Spleen (tissue), 11 donors: ENCODE data around the gene ZNF462. TPM values are rescaled to one million over a fixed set of nuclear protein-coding genes. Genes with fewer than 3 reads are reported as not detected.

Source experiments
- DNase-seq: peaks from one replicate; pipeline ENCODE4 v3.0.0-alpha.2; 2020
- H3K27ac ChIP-seq, 8 donors: fragments of 200-600 bp; sonication (generic) in 7 of 8; 1 replicate in 4 of 8; 2 replicates in 4 of 8; pipeline versions ENCODE4 v1.5.0 to v1.8.0; 2016 to 2021; ENCODE audit warnings: inconsistent platforms in 4 of 8, mild to moderate bottlenecking in 4 of 8, moderate library complexity in 1 of 8
- H3K27me3 ChIP-seq, 7 donors: fragments of 200-600 bp; sonication (generic) in 6 of 7; replicated peaks in 1 of 7; 1 replicate in 4 of 7; 2 replicates in 3 of 7; pipeline versions ENCODE4 v1.5.0 to v1.8.0; 2016 to 2021; ENCODE audit warnings: inconsistent platforms in 3 of 7, mild to moderate bottlenecking in 1 of 7
- H3K36me3 ChIP-seq, 6 donors: fragments of 200-600 bp; sonication (generic) in 5 of 6; 1 replicate in 4 of 6; 2 replicates in 2 of 6; pipeline versions ENCODE4 v1.5.0 to v1.8.0; 2016 to 2021; ENCODE audit warnings: inconsistent platforms in 2 of 6
- H3K4me1 ChIP-seq, 6 donors: fragments of 200-600 bp; sonication (generic) in 5 of 6; 1 replicate in 3 of 6; 2 replicates in 3 of 6; pipeline versions ENCODE4 v1.5.0 to v1.8.0; 2016 to 2021; ENCODE audit warnings: inconsistent platforms in 3 of 6
- H3K4me3 ChIP-seq, 8 donors: fragments of 200-600 bp; sonication (generic) in 7 of 8; 1 replicate in 4 of 8; 2 replicates in 4 of 8; pipeline versions ENCODE4 v1.5.0 to v1.8.0; 2016 to 2021; ENCODE audit warnings: inconsistent platforms in 4 of 8, mild to moderate bottlenecking in 4 of 8, moderate library complexity in 2 of 8
- H3K9me3 ChIP-seq, 8 donors: fragments of 200-600 bp; sonication (generic) in 7 of 8; 1 replicate in 4 of 8; 2 replicates in 4 of 8; pipeline versions ENCODE4 v1.5.0 to v1.8.0; 2016 to 2021; ENCODE audit warnings: inconsistent platforms in 4 of 8
- CTCF ChIP-seq, 11 experiments: fragments of 200-600 bp in 7 of 11; fragments of 450-650 bp in 4 of 11; sonication (generic) in 4 of 11; IDR thresholded peaks in 8 of 11; conservative IDR thresholded peaks in 3 of 11; 1 replicate in 7 of 11; 2 replicates in 4 of 11; pipeline versions ENCODE4 v1.4.0 to v1.8.0; 2016 to 2021; ENCODE audit warnings: antibody characterized with exemption in 11 of 11, inconsistent platforms in 4 of 11, mild to moderate bottlenecking in 1 of 11
- POLR2A ChIP-seq, 3 donors: fragments of 450-650 bp; IDR thresholded peaks; one replicate each; pipeline ENCODE4 v1.5.1; 2017; ENCODE audit warnings: antibody characterized with exemption in 3 of 3, mild to moderate bottlenecking in 1 of 3
- POLR2AphosphoS5 ChIP-seq, 3 donors: sonication (generic); formaldehyde crosslinking; IDR thresholded peaks; one replicate each; pipeline ENCODE4 v1.5.1; 2017; ENCODE audit warnings: antibody characterized with exemption in 3 of 3
- WGBS, 5 donors: extraction: QIAGEN DNeasy Blood & Tissue Kit in 3 of 5; methylation state at CpG; one replicate each; pipeline versions ENCODE4 v1.1.5 to v1.1.7; 2013 to 2018; 5-methylcytosine and 5-hydroxymethylcytosine counted together
- intact Hi-C: fragments of 100-400 bp; cut with DNase I; formaldehyde crosslinking; loops from one replicate; pipeline ENCODE4 v1.15.0; 2023; ENCODE audit warnings: low total_unique reads
- polyA plus RNA-seq, 3 donors: library from polyadenylated mRNA; stranded (reverse); fragments of 200-250 nt; gene quantifications; one replicate each; pipeline ENCODE4 v1.2.1, GENCODE V29; 2013
- total RNA-seq, 7 donors: library from RNA; depleted of rRNA in 3 of 7; stranded (reverse); fragments of >200 nt in 3 of 7; fragmentation: NEBNext Ultra II Directional in 4 of 7; extraction: Animal tissue kit (Norgen Biotek cat#: 25700) in 4 of 7; gene quantifications; one replicate each; pipeline versions ENCODE4 v1.1.0 to v1.2.1, GENCODE V29; 2016 to 2021
- donor health status: healthy with polysubstance abuse.
- donor health status: DM: no; HTN: no; CAD: no; lungs with moderate emphysema.
- donor health status: DM: no; HTN: no; CAD: no.
- donor health status: Bipolar disorder and iron deficiency.
- donor health status: healthy.
- donor health status: DM: no; HTN: no; CAD: no.
- donor health status: DM: yes; HTN: yes; CAD: no.

Gene ZNF462
- total and polyA plus RNA-seq, 10 donors, result 0.36 to 38.9 (median 20.3) TPM

DNA sequence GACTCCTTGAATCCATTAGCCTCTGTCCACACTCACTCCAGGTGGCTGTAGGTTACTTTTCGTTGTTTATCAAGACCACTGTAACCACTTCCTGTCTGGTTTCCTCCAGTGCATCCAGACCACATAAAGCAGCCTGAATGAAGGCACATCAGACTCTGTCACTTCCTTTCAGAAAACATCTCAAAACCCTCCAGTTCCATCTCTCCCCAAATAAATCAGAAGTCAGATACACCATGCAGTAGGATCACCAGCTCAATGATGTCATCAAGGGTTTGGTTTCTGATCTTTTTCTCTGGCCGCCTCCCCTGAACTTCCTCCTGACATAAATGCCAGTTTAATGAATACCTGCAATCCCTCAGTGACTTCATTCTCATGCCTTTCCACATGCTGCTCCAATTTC lies 161.2 kb downstream of the ZNF462 start:
- TF ChIP-seq POLR2AphosphoS5 (IDR thresholded peaks at IDR 0.05) (no peak), CTCF (IDR thresholded peaks at IDR 0.05 in 8 of 11, conservative IDR thresholded peaks at IDR 0.05 in 3 of 11) (no peak), POLR2A (IDR thresholded peaks at IDR 0.05) (no peak)

GRCh38 chr9:107025260-107026035 lies 162.5 kb downstream of the ZNF462 start:
- TF ChIP-seq CTCF (IDR thresholded peaks at IDR 0.05 in 8 of 11, conservative IDR thresholded peaks at IDR 0.05 in 3 of 11), result no peak
- no peak for TF ChIP-seq POLR2AphosphoS5 (IDR thresholded peaks at IDR 0.05)
- TF ChIP-seq POLR2A (IDR thresholded peaks at IDR 0.05), result no peak
- intact Hi-C loops, result no loop called here
- H3K4me3 ChIP-seq, result no peak overlapping the region
- H3K36me3 ChIP-seq, result no peaks in the 10 kb centered on the region
- H3K9me3 ChIP-seq, result no peaks in the 10 kb centered on the region
- no peak for DNase-seq
- no peaks in the 10 kb centered on the region for H3K4me1 ChIP-seq
- no peak overlapping the region for H3K27ac ChIP-seq
- H3K27me3 ChIP-seq, result no peaks in the 10 kb centered on the region
- 90 to 92% (median 90%) methylated on average over 5 of the region's 5 CpGs for WGBS, 5 donors

More for the DNA sequence above, 161.2 kb downstream of the ZNF462 start:
- intact Hi-C loops, result no loop called here
- Histone ChIP-seq H3K27me3 (no peaks in the 10 kb centered on the region), H3K4me3 (no peak overlapping the region), H3K4me1 (no peaks in the 10 kb centered on the region), H3K36me3 (no peaks in the 10 kb centered on the region), H3K27ac (no peak overlapping the region), H3K9me3 (no peaks in the 10 kb centered on the region)
- no peak for DNase-seq
- WGBS, 5 donors, result 18 to 30% (median 20%) methylated on average over 2 of the region's 2 CpGs

- WGBS, 5 donors, result 69 to 84% (median 75%) methylated on average over 3 of the region's 3 CpGs
- TF ChIP-seq POLR2AphosphoS5 (IDR thresholded peaks at IDR 0.05) (no peak), POLR2A (IDR thresholded peaks at IDR 0.05) (no peak), CTCF (IDR thresholded peaks at IDR 0.05 in 8 of 11, conservative IDR thresholded peaks at IDR 0.05 in 3 of 11) (no peak)
- Histone ChIP-seq H3K27ac (no peak overlapping the region), H3K9me3 (no peaks in the 10 kb centered on the region), H3K4me3 (no peak overlapping the region), H3K36me3 (no peaks in the 10 kb centered on the region), H3K4me1 (no peaks in the 10 kb centered on the region), H3K27me3 (no peaks in the 10 kb centered on the region)
- intact Hi-C loops, result no loop called here
- DNase-seq, result no peak
Measured at GRCh38 chr9:107029146-107029545, 166.2 kb downstream of the ZNF462 start.

- Histone ChIP-seq H3K9me3 (no peaks in the 10 kb centered on the region), H3K36me3 (no peaks in the 10 kb centered on the region), H3K4me1 (no peaks in the 10 kb centered on the region), H3K27me3 (no peaks in the 10 kb centered on the region), H3K4me3 (no peak overlapping the region), H3K27ac (no peak overlapping the region)
- WGBS, 5 donors, result 73 to 82% (median 75%) methylated on average over 3 of the region's 3 CpGs
- no peak for TF ChIP-seq POLR2A (IDR thresholded peaks at IDR 0.05)
- TF ChIP-seq CTCF (IDR thresholded peaks at IDR 0.05 in 8 of 11, conservative IDR thresholded peaks at IDR 0.05 in 3 of 11), result no peak
- no peak for TF ChIP-seq POLR2AphosphoS5 (IDR thresholded peaks at IDR 0.05)
- intact Hi-C loops, result no loop called here
- DNase-seq, result no peak
Measured at GRCh38 chr9:107033966-107034365, 171.0 kb downstream of the ZNF462 start.
